ENCODE measurements around the gene PAPSS1.
A peak's percentile ranks its signal among the peaks of the same experiment; 100 is the strongest.

Gene PAPSS1

DNA sequence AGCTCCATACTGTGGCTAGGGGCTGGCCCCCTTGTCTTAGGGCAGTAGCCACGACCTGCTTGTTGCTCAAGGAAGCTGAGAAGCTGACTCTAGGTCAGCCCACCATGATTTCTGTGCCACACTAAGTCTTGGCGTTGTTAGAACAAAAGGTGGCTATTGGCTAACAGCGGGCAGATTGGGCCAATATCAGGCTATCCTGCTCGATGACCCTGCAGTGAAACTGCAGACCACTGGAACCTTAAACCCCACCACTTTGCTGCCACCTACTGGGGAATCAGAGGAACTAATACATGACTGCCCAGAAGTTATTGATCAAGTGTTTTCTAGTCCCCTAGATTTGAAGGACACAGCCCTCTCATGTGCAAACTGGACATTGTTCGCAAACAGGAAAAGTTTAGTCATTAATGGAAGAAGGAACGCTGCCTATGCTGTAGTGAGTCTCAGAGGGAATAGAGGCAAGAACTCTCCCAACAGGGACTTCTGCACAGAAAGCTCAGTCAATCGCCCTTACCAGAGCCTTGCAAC lies 17.0 kb upstream of the PAPSS1 start:
- no peak overlapping the region for H3K4me3 ChIP-seq (ENCODE audit: low read length)
- no peaks in the 10 kb centered on the region for H3K36me3 ChIP-seq (ENCODE audit: control insufficient read depth, low read length)
- no peaks in the 10 kb centered on the region for H3K9me2 ChIP-seq (replicated peaks; ENCODE audit: control insufficient read depth, low read length)
- H3F3A ChIP-seq (ENCODE audit: control insufficient read depth, insufficient read depth): no peaks in the 10 kb centered on the region
- H3K27ac ChIP-seq (ENCODE audit: low read depth, low read length): no peak overlapping the region
- H3K4me1 ChIP-seq (ENCODE audit: control insufficient read depth, low read length): no peaks in the 10 kb centered on the region
- no peak overlapping the region for H3K4me2 ChIP-seq (ENCODE audit: low read length)
- H3K79me2 ChIP-seq (ENCODE audit: control insufficient read depth, low read length): no peaks in the 10 kb centered on the region
- no peaks in the 10 kb centered on the region for H3K9me3 ChIP-seq (ENCODE audit: control insufficient read depth, insufficient read depth, low read length)
- TF ChIP-seq, protein P1, sequence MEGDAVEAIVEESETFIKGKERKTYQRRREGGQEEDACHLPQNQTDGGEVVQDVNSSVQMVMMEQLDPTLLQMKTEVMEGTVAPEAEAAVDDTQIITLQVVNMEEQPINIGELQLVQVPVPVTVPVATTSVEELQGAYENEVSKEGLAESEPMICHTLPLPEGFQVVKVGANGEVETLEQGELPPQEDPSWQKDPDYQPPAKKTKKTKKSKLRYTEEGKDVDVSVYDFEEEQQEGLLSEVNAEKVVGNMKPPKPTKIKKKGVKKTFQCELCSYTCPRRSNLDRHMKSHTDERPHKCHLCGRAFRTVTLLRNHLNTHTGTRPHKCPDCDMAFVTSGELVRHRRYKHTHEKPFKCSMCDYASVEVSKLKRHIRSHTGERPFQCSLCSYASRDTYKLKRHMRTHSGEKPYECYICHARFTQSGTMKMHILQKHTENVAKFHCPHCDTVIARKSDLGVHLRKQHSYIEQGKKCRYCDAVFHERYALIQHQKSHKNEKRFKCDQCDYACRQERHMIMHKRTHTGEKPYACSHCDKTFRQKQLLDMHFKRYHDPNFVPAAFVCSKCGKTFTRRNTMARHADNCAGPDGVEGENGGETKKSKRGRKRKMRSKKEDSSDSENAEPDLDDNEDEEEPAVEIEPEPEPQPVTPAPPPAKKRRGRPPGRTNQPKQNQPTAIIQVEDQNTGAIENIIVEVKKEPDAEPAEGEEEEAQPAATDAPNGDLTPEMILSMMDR (IDR thresholded peaks at IDR 0.05; ENCODE audit: low read depth, low read length, poor library complexity, severe bottlenecking): peak; percentile 79
- TF ChIP-seq EZH2phosphoT487 (IDR thresholded peaks at IDR 0.05; ENCODE audit: borderline replicate concordance, low read length): no peak
- no peaks in the 10 kb centered on the region for H4K20me1 ChIP-seq (ENCODE audit: control insufficient read depth, insufficient read depth, low read depth, low read length)
- no peaks in the 10 kb centered on the region for H3K27me3 ChIP-seq (ENCODE audit: control insufficient read depth, low read length)

DNA sequence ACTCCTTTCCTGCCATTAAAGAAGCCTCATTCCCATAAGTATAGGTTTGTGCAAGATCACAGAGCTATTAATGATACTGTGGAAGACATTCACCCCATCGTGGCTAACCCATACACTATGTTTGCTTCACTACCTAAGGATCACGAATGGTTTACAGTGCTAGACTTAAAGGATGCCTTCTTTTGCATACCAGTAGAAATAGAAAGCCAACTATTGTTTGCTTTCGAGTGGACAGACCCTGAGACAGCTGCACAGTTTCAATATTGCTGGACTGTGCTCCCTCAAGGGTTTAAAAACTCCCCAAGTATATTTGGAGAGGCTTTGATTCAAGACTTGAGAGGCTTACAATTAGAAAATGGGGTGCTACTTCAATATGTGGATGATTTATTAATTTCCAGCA lies 16.0 kb upstream of the PAPSS1 start:
- H3K4me3 ChIP-seq (ENCODE audit: low read length): no peak overlapping the region
- H3K27ac ChIP-seq (ENCODE audit: low read depth, low read length): no peak overlapping the region
- H3K4me2 ChIP-seq (ENCODE audit: low read length): no peak overlapping the region
- H3K36me3 ChIP-seq (ENCODE audit: control insufficient read depth, low read length): no peaks in the 10 kb centered on the region
- H3K79me2 ChIP-seq (ENCODE audit: control insufficient read depth, low read length): no peaks in the 10 kb centered on the region
- H3K27me3 ChIP-seq (ENCODE audit: control insufficient read depth, low read length): no peaks in the 10 kb centered on the region
- H3K9me3 ChIP-seq (ENCODE audit: control insufficient read depth, insufficient read depth, low read length): no peaks in the 10 kb centered on the region
- H3K9me2 ChIP-seq (replicated peaks; ENCODE audit: control insufficient read depth, low read length): no peaks in the 10 kb centered on the region
- no peaks in the 10 kb centered on the region for H3K4me1 ChIP-seq (ENCODE audit: control insufficient read depth, low read length)
- TF ChIP-seq EZH2phosphoT487 (IDR thresholded peaks at IDR 0.05; ENCODE audit: borderline replicate concordance, low read length): no peak
- TF ChIP-seq, protein P1 (IDR thresholded peaks at IDR 0.05; ENCODE audit: low read depth, low read length, poor library complexity, severe bottlenecking): no peak
- no peaks in the 10 kb centered on the region for H3F3A ChIP-seq (ENCODE audit: control insufficient read depth, insufficient read depth)
- no peaks in the 10 kb centered on the region for H4K20me1 ChIP-seq (ENCODE audit: control insufficient read depth, insufficient read depth, low read depth, low read length)

DNA sequence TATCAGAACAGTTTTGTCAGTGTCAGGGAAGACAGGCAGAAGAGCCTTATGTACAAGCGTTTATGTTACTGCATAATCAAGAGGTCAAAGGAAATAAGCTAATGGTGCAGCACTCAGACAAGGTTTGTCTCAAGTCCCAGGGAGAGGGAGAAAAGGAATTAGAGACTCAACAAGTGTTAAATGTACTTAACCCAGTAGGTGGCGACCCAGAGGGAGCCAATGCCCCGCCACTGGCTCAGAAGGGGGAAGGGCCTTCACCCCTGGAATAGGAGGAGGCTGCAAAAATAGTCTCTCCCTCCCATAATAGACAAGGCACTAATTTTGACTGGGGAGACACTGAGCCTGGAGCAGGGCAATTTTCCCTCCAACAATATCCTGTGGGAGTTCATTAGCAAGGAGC lies 14.1 kb upstream of the PAPSS1 start:
- no peaks in the 10 kb centered on the region for H3K9me2 ChIP-seq (replicated peaks; ENCODE audit: control insufficient read depth, low read length)
- no peaks in the 10 kb centered on the region for H3K36me3 ChIP-seq (ENCODE audit: control insufficient read depth, low read length)
- no peak overlapping the region for H3K4me2 ChIP-seq (ENCODE audit: low read length)
- H3K9me3 ChIP-seq (ENCODE audit: control insufficient read depth, insufficient read depth, low read length): no peaks in the 10 kb centered on the region
- H3K79me2 ChIP-seq (ENCODE audit: control insufficient read depth, low read length): no peaks in the 10 kb centered on the region
- H3K27me3 ChIP-seq (ENCODE audit: control insufficient read depth, low read length): no peaks in the 10 kb centered on the region
- H3F3A ChIP-seq (ENCODE audit: control insufficient read depth, insufficient read depth): no peaks in the 10 kb centered on the region
- H3K27ac ChIP-seq (ENCODE audit: low read depth, low read length): no peak overlapping the region
- no peaks in the 10 kb centered on the region for H4K20me1 ChIP-seq (ENCODE audit: control insufficient read depth, insufficient read depth, low read depth, low read length)
- H3K4me3 ChIP-seq (ENCODE audit: low read length): no peak overlapping the region
- no peaks in the 10 kb centered on the region for H3K4me1 ChIP-seq (ENCODE audit: control insufficient read depth, low read length)
- TF ChIP-seq EZH2phosphoT487 (IDR thresholded peaks at IDR 0.05; ENCODE audit: borderline replicate concordance, low read length): no peak
- TF ChIP-seq, protein P1 (IDR thresholded peaks at IDR 0.05; ENCODE audit: low read depth, low read length, poor library complexity, severe bottlenecking): peak; percentile 48

Measured in DOHH2 (cell line).